HG03064 (cell line): ENCODE measurements around the gene PTPN4.
"Not testable (repeated sequence)": the region's sequence is repeated elsewhere in the genome, so short reads cannot be mapped to it uniquely, and the experiment has no call there.

ENCODE experiments used
- ATAC-seq: cut with Tn5 transposase; IDR thresholded peaks from one replicate; pipeline ENCODE4 v1.9.1; 2021; ENCODE audit warnings: low read depth; ENCODE audit not compliant: unreplicated experiment

PTPN4 gene

DNA sequence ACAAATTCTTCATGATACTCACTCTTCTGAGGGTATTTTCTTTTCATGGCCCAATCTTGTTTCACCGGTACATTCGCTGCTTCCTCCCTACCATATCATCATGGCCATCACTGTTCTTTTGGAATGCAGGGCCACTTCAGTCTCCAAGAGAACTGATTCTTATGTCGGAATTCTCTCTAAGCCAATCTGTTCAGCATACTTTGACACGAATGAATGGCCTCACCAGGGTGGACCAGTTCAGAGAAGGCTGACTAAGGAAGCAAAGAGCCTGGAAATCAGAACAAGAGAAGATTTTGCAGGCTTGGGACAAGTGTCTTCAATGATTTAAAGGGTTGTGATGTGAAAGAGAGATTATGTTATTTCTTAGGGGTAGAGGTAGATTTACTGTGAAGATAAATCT, 248.1 kb downstream of the PTPN4 start:
- ATAC-seq = no peak

DNA sequence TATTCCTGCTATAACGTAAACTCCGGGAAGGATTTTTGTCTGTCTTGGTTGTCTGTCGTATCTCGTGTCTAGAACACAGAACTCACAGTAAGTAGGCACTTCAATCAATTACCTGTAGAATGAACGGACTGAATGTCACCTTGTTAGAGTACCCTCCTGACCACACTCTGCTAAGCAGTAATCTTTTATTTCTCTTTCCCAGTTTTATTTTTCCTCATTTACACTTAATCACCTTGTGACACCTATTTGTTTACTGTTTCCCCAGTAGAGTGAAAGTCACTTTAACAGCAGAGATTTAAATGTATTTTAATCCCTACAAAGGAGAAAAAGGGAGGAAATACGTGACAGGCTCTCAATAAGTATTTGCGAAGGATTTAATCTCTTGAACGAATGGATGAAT, 252.6 kb downstream of the PTPN4 start:
- no peak for ATAC-seq

DNA sequence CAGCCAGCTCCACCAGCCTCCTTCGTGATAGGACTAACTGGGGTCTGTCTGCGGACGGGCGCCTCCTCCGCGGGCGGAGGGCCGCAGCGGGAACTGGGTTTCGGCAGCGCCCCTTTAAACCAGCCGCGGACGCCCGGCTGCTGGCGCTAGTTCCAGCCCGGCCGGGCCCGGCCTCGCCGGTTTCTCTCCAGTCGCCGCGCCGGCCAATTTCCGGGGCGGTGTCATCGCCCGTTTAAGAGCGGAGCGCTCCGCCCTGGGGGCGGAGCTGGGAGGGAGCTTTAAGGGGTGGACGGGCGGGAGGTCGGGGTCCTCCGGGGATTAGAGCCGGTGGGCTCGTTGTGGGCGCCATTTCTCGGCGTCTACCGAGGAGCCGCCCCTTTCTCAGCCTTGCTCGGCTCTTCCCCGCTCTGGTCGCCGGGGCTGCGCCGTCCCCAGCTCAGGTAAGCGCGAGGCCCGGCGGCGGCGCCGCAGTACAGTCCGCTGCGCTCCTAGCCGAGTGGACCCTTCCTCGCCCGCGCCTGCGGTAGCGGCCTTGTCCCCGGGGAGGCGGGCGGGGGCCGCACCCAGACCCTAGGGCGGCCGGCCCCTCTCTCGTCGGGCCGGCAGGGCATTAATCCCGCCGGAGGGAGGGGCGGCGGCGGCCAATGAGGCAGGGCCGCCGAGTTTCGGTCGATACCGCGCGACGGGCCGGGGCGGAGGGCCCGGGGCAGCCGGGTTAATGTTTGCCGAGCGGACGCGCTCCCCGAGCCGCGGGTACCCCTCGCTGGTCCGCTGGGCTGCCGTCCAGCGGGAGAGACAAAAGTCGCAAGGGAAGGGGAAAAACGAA, 253.3 kb downstream of the PTPN4 start, which contains the start of gene EPB41L5:
TSS of gene EPB41L5 (plus strand) at position 307 of the 826 bp plus-strand sequence. CDS start 6,008 bp downstream, outside the sequence.
- peak; percentile 98 for ATAC-seq

DNA sequence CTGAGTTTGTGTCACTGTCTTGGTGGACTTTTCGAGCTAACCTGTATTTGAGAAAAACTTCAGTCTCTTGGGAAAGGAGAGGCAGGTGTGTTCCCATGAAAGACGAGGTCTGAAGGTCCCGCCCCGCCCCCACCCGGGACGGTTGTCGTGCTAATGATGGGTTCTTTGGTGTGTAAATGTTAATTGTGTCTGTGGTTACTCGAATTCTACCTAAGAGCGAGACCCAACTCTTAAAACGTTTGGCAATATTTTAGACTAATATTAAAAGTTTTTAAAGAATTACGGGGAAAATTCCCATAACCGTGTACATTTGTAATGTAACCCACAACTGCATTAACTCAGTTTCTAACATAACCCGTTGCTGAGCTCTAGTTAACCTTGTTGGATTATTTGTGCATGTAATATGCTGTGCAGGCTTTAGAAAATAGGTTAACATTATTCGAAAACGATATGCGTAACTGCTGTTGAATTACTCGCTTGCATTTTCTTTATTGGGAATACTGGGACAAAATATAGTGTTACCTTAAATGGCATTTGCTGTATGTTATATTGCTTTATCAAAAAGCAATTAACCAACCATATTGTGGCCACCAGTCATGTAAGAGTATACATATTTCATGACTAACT, 254.0 kb downstream of the PTPN4 start:
- no peak for ATAC-seq

DNA sequence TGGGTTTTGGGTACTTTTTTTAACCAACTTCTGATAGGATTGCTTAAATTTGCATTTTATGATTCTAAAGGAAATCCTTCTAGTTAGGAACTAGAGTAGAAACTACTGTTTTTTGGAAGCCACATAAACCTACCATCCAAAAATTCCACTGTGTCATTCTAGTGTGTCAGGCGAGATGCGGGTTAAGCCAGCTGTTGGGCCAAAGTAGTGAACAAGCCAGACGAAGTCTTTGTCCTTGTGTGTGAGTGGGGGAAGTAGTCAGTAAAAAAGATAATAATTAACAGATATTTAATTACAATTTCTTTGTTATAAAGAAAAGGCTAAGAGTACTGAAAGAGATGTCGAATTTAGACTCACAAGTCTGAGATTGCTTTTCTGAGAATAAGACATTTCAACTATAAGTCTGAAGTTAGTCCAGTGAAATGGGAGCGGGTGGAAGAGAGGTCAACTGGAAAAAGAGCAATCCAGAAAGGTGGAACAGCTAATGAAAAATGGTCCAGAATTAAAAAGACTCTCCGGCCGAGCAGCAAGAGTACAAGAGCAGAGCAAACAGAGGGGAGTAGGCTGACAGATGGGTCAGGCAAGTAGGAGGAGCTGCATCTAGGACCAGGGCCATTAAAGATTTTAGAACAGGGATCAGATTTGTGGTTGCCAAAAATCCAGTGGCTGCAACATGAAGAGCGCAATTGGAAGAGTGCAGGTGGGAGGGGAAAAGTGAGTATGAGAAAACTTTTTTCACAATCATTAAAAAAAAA, 254.7 kb downstream of the PTPN4 start:
- ATAC-seq = no peak

DNA sequence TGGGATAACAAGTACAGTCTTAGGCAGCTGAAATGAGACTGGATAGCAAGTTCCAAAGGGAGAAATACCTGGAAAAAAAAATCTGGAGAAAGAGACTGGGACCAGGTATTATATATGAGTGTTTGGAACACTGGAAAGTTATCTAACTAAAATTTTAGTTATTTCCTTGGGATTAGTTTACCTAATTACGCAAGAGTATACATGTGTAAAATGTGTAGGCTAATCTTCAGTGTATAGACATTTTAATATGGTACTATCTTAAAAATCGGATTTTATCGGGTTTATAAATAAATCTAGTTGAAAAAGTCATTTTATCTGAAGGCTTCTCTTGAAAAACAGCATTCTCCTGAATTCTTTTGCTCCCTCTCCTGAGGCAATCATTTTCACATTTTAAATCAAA, 257.1 kb downstream of the PTPN4 start:
- ATAC-seq = no peak

DNA sequence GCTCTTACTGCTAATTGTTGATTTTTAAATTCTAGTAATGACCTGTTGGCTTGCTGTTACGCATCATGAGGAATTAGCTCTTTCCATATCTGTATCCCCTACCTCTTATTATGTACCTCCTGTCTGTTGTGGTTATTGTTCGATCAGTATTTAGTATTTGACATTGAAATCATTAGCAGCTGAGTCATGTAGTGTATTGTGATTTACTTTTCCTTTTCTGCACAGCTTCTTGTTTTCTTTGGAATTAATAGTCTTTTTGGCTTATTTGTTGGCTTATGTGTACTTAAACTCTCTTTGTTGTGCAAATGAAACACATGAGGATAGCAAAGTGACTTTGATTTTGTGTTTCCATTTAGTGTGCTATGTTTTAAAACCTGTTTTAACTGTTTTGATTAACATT, 257.5 kb downstream of the PTPN4 start:
- ATAC-seq = no peak

DNA sequence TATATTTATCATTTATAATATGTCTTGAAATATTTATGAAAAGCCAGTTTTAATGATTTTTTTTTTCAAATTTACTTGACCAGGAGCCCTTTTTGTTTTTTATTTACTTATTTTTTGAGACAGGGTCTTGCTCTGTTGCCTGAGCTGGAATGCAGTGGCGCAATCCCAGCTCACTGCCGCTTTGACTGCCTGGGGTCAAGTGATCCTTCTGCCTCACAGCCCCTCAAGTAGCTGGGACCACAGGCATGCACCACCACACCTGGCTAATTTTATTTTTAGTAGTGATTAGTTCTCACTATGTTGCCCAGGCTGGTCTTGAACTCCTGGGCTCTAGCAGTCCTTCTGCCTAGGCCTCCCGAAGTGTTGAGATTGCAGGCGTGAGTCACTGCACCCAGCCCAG, 258.8 kb downstream of the PTPN4 start:
- ATAC-seq = no peak

DNA sequence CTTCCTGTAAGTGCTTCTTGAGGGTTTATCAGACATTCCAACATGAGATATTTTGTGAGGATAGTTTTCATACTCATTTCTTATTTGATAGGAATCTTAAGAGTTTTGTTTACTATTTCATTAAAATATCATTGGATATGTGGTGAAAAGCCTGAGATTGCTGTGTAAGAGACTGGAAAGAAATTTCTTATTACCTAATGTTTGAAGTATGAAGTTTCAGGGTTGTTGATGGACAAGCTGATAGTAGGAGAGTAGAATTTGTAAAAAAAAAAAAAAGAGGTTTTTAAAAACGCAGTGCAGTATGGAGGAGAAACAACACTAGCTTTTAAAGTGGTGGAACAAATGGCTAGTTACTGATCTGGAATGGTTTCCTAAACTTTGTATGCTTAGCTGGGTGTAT, 260.8 kb downstream of the PTPN4 start:
- no peak for ATAC-seq

DNA sequence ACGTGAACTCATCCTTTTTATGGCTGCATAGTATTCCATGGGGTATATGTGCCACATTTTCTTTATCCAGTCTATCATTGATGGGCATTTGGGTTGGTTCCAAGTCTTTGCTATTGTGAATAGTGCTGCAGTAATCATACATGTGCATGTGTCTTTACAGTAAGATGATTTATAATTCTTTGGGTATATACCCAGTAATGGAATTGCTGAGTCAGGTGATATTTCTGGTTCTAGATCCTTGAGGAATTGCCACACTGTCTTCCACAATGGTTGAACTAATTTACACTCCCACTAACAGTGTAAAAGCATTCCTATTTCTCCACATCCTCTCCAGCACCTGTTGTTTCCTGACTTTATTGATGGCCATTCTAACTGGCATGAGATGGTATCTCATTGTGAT, 262.8 kb downstream of the PTPN4 start:
- ATAC-seq = not testable (repeated sequence)

DNA sequence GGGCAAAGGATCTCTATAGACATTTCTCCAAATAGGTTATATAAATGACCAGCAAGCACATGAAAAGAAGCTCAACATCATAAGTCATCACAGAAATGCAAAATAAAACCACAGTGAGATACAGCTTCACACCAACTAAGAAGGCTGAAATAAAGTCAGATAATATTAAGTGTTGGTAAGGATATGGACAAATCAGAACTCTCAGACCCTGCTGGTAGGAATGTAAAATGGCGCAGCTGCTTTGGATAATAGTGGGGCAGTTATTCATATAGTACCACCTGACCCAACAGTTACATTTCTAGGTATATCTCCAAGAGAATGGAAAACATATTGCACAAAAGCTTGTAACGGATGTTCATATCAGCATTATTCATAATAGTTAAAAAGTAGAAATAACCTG, 267.2 kb downstream of the PTPN4 start:
- no peak for ATAC-seq

DNA sequence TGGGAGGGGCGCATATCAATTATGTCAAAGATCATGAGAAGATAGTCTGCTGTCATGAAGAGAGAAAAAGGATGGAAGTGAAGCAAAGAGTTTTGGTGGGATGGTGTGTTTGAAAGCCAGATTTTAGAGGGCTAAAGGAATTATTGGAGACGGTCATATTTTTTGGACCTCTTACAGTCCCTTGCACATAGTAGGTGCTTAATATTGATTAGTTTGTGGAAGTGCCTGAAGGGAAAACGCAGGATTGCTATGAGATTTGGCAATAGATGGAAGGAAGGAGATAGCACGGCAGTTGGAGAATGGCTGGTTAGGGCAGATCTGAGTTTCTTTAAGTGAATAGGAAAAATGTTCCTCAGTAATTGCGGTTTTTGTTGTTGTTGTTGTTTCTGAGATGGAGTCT, 269.1 kb downstream of the PTPN4 start:
- ATAC-seq = no peak

DNA sequence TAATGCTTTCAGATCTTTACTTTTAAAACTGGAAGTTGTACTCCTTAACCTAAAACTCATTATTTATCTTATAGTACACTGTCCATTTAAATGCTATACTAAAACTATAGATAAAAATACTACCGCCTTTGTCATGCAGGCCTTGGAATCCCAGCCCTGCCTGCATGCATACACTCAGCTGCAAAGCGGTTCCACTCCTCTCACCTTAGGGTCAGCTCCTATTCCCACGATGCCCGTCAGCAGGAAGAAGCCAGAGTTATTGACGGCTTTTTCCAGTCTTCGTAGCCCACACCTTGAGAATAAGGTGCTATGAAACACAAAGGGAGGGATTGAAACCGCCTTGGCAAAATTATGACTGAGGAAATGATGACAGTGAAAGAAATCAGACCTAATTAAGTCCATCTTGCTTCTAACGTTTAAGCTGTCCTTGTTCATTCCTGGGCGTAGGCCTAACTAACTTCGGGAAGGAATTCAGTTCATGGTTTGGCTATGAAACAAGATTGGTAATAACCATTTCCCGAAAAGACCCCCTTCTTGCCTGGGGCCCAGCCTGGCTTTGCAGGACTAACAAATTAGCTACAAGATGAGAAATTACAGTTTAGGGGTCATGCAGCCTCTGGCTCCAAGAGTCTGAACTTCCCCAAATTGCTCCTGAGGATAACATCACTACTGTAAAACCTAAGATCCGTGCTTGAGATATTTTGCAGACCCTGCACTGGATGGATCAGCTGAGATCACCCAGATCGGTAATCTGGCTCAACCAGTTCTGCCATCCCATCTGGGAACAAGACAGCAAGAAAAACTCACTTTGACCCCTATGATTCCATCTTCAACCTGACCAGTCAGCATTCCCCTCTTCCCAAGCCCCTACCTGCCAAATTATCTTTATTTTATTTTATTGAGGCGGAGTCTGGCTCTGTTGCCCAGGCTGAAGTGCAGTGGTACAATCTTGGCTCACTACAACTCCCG, 270.2 kb downstream of the PTPN4 start:
- no peak for ATAC-seq

DNA sequence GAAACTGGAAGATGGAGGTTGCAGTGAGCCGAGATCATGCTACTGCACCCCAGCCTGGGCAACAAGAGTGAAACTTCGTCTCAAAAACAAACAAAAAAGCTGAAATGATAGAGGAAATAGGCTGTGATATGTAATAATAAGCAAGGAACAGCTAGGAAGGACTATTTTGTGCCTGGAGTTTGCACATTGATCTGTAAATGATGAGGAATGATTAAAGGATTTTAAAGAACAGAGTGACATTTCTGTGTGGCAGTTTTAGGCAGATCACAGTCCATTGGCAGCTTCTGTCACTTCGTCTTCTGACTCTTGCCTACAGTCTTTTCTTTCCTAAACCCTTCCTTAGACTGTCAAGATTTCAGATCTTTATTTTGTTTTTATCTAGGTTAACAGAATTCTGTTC, 272.6 kb downstream of the PTPN4 start:
- no peak for ATAC-seq
